RWPE2 (cell line): ENCODE data around the gene NDUFB5.

Source experiments
- ATAC-seq: fragments of 200-7000 bp; cut with Tn5 transposase; 3 replicates; pipeline ENCODE4 v1.9.1; 2021; ENCODE audit warnings: low read depth
- DNase-seq: peaks from one replicate; pipeline ENCODE4 v3.0.0-alpha.2; 2020; ENCODE audit warnings: low spot score
- H3K27ac ChIP-seq: fragments of 450-650 bp; 2 replicates; pipeline ENCODE4 v1.5.1; 2017; ENCODE audit warnings: mild to moderate bottlenecking; ENCODE audit not compliant: poor library complexity, severe bottlenecking
- H3K27me3 ChIP-seq: fragments of 250-450 bp; sonication (Bioruptor Pico); 2 replicates; pipeline ENCODE4 v1.5.1; 2021; ENCODE audit warnings: mild to moderate bottlenecking, moderate library complexity; ENCODE audit not compliant: insufficient read depth, poor library complexity, severe bottlenecking
- H3K36me3 ChIP-seq: fragments of 250-450 bp; sonication (Bioruptor Pico); 2 replicates; pipeline ENCODE4 v1.5.1; 2020; ENCODE audit warnings: low read depth, mild to moderate bottlenecking, moderate library complexity
- H3K4me1 ChIP-seq: fragments of 250-450 bp; sonication (Bioruptor Pico); 2 replicates; pipeline ENCODE4 v1.5.1; 2021; ENCODE audit warnings: mild to moderate bottlenecking, moderate library complexity; ENCODE audit not compliant: insufficient read depth, poor library complexity, severe bottlenecking
- H3K4me3 ChIP-seq: fragments of 250-450 bp; sonication (Bioruptor Pico); 2 replicates; pipeline ENCODE4 v1.5.1; 2021; ENCODE audit warnings: mild to moderate bottlenecking, moderate library complexity; ENCODE audit not compliant: severe bottlenecking
- H3K9me3 ChIP-seq: fragments of 250-450 bp; sonication (Bioruptor Pico); 2 replicates; pipeline ENCODE4 v1.5.1; 2021; ENCODE audit warnings: mild to moderate bottlenecking, moderate library complexity; ENCODE audit not compliant: severe bottlenecking
- CTCF ChIP-seq: fragments of 450-650 bp; IDR thresholded peaks from one replicate; pipeline ENCODE4 v1.5.1; 2017; ENCODE audit warnings: mild to moderate bottlenecking, moderate library complexity; ENCODE audit not compliant: poor library complexity, severe bottlenecking

Gene NDUFB5

GRCh38 chr3:179666030-179666429 is 61.4 kb downstream of the NDUFB5 start:
- DNase-seq (no peak), ATAC-seq (no peak)
- no peaks in the 10 kb centered on the region for H3K36me3 ChIP-seq
- H3K4me3 ChIP-seq = no peak overlapping the region
- TF ChIP-seq CTCF = no peak
- no peaks in the 10 kb centered on the region for H3K9me3 ChIP-seq
- H3K27me3 ChIP-seq = no peaks in the 10 kb centered on the region
- no peaks in the 10 kb centered on the region for H3K4me1 ChIP-seq
- H3K27ac ChIP-seq = no peak overlapping the region

- no peak for TF ChIP-seq CTCF
- no peak for ATAC-seq
- Histone ChIP-seq H3K9me3 (no peaks in the 10 kb centered on the region), H3K27ac (no peak overlapping the region), H3K4me1 (no peaks in the 10 kb centered on the region), H3K36me3 (no peaks in the 10 kb centered on the region), H3K4me3 (no peak overlapping the region), H3K27me3 (no peaks in the 10 kb centered on the region)
- DNase-seq = no peak
Measured at GRCh38 chr3:179666436-179667035, 61.9 kb downstream of the NDUFB5 start.

- Histone ChIP-seq H3K27me3 (no peaks in the 10 kb centered on the region), H3K4me3 (no peak overlapping the region), H3K27ac (no peak overlapping the region), H3K36me3 (no peaks in the 10 kb centered on the region), H3K9me3 (no peaks in the 10 kb centered on the region), H3K4me1 (peaks cover 8% of the 10 kb centered on the region)
- TF ChIP-seq CTCF = no peak
- no peak for ATAC-seq
- no peak for DNase-seq
Measured at GRCh38 chr3:179668429-179668828, 63.8 kb downstream of the NDUFB5 start.

- no peaks in the 10 kb centered on the region for H3K9me3 ChIP-seq
- no peak overlapping the region for H3K4me3 ChIP-seq
- no peak for TF ChIP-seq CTCF
- H3K4me1 ChIP-seq = peaks cover 8% of the 10 kb centered on the region
- no peaks in the 10 kb centered on the region for H3K27me3 ChIP-seq
- H3K27ac ChIP-seq = no peak overlapping the region
- no peak for ATAC-seq
- H3K36me3 ChIP-seq = no peaks in the 10 kb centered on the region
- no peak for DNase-seq
Measured at GRCh38 chr3:179670311-179670710, 65.7 kb downstream of the NDUFB5 start.

- DNase-seq (no peak), ATAC-seq (no peak)
- H3K4me3 ChIP-seq = no peak overlapping the region
- TF ChIP-seq CTCF = no peak
- H3K27me3 ChIP-seq = no peaks in the 10 kb centered on the region
- no peaks in the 10 kb centered on the region for H3K9me3 ChIP-seq
- H3K36me3 ChIP-seq = no peaks in the 10 kb centered on the region
- H3K27ac ChIP-seq = no peak overlapping the region
- peaks cover 8% of the 10 kb centered on the region for H3K4me1 ChIP-seq
Measured at GRCh38 chr3:179671309-179671708, 66.7 kb downstream of the NDUFB5 start.
